A549 treated with CpdA at 1 μM for 4 hours (cell line): ENCODE data around the gene ENDOD1. TPM values are rescaled to one million over a fixed set of nuclear protein-coding genes. Genes with fewer than 3 reads are reported as not detected.

ENCODE experiments used
- total RNA-seq: library from RNA; stranded (reverse); fragments of 200-300 nt; extraction: Qiagen RNA extraction; gene quantifications from 5 replicates; pipeline ENCODE4 v1.2.3, GENCODE V29; 2022; ENCODE audit warnings: low read depth

ENDOD1 gene, protein sequence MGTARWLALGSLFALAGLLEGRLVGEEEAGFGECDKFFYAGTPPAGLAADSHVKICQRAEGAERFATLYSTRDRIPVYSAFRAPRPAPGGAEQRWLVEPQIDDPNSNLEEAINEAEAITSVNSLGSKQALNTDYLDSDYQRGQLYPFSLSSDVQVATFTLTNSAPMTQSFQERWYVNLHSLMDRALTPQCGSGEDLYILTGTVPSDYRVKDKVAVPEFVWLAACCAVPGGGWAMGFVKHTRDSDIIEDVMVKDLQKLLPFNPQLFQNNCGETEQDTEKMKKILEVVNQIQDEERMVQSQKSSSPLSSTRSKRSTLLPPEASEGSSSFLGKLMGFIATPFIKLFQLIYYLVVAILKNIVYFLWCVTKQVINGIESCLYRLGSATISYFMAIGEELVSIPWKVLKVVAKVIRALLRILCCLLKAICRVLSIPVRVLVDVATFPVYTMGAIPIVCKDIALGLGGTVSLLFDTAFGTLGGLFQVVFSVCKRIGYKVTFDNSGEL
- 11.8 to 16.1 TPM (median 13.7 TPM) in 5 replicates for total RNA-seq

DNA sequence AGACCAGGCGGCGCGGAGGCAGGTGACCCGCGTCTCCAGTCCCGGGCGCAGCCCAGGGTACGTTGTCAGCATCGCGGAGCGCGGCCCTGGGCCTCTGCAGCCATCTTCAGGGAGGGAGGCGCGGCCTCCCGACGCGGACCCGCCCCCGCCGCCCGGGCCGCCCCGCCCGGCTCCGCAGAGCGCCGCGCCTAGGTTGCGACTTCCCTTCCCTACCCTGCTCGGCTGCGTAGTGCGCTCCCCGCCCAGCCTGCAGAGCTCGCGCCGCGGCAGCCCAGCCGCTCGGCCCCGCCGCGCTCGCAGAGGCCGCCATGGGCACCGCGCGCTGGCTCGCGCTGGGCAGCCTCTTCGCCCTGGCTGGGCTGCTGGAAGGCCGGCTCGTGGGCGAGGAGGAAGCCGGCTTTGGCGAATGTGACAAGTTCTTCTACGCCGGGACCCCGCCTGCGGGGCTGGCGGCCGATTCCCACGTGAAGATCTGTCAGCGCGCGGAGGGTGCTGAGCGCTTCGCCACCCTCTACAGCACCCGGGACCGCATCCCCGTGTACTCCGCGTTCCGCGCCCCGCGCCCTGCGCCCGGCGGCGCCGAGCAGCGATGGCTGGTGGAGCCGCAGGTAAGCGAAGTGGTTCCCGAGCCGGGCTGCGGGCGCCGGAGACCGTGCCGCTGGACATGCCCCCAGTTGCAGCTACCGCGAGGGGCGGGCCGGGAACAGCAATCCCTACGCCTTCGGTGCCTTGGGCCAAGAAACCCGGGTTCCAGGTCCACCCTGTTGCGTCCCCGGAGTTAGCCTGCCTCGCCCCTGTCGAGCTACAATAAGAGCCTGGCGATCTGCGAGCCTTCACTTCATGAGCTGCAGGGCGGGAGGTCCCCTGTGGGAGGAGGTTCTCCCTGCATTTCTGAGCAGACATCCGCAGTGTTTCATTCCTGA is at the start of gene ENDOD1:
Gene ENDOD1 (plus strand): TSS at position 227 of the 923 bp plus-strand sequence. CDS start 82 bp downstream, at position 309.

DNA sequence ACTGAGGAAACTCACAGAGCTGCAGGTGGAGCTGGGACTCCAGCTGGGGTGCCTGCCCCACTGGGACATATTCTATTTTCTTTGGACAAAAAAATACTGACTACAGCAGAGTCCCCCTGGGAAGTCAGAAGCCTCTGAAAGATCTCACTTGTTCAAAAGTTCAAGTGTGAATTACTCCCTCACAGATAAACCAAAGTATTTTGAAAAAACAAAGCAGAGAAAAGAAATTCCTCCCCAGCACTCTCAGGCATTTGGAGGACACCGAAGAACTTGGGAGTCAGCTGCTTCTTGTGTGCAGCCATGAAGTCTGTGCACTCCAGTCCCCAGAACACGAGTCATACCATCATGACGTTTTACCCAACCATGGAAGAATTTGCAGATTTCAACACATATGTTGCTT is 40.5 kb upstream of the ENDOD1 start, which contains the start of gene KDM4F:
Gene KDM4F (plus strand): TSS at position 301 of the 400 bp plus-strand sequence.

DNA sequence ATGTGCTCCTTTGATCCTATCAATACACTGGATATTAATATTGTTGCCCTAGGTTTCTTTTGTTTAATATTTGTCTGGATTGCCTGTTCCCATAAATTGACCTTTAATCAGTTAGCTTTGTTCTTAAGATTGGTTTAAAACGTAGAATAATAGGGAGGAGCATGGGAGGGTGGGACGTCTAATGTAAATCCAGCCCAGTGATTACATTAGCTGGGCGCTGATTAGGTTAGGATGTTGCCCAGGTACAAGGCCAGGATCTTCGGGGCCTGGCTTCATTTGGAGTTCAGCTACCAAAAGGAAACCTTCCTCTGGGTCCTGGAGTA is 23.0 kb upstream of the ENDOD1 start, which contains the start of gene SRSF8:
Gene SRSF8 (plus strand): TSS at position 204 of the 323 bp plus-strand sequence. CDS start 308 bp downstream, outside the sequence.

Other genes with a start within 250 kb of the ENDOD1 start
- 27.5 to 33.8 TPM (median 31.9 TPM) in 5 replicates for gene CWC15, start 116.3 kb upstream of the ENDOD1 start, total RNA-seq
- gene KDM4D, start 116.1 kb upstream of the ENDOD1 start, total RNA-seq: 0.43 to 0.60 TPM (median 0.56 TPM) in 5 replicates
- not detected in 5 replicates for gene KDM4E, start 64.6 kb upstream of the ENDOD1 start, total RNA-seq
- gene KDM4F, start 40.4 kb upstream of the ENDOD1 start, total RNA-seq: not detected in 5 replicates
- gene SRSF8, start 22.9 kb upstream of the ENDOD1 start, total RNA-seq: 16.9 to 20.4 TPM (median 18.4 TPM) in 5 replicates
- gene SESN3, start 141.4 kb downstream of the ENDOD1 start, total RNA-seq: 0.08 to 0.34 TPM (median 0.13 TPM) in 5 replicates